Spleen (tissue), 7 donors: ENCODE measurements around the gene DNAH12.
"Not testable (repeated sequence)": the region's sequence is repeated elsewhere in the genome, so short reads cannot be mapped to it uniquely, and the experiment has no call there.

Experiments
- POLR2A ChIP-seq, 3 donors: fragments of 450-650 bp; IDR thresholded peaks; one replicate each; pipeline ENCODE4 v1.5.1; 2017; ENCODE audit warnings: antibody characterized with exemption in 3 of 3, mild to moderate bottlenecking in 1 of 3
- TF ChIP-seq, protein P1 (sequence below), 11 experiments: fragments of 200-600 bp in 7 of 11; fragments of 450-650 bp in 4 of 11; sonication (generic) in 4 of 11; IDR thresholded peaks in 8 of 11; conservative IDR thresholded peaks in 3 of 11; 1 replicate in 7 of 11; 2 replicates in 4 of 11; pipeline versions ENCODE4 v1.4.0 to v1.8.0; 2016 to 2021; ENCODE audit warnings: antibody characterized with exemption in 11 of 11, inconsistent platforms in 4 of 11, mild to moderate bottlenecking in 1 of 11
- donor health status: DM: no; HTN: no; CAD: no; lungs with moderate emphysema.
- donor health status: DM: no; HTN: no; CAD: no.
- donor health status: DM: no; HTN: no; CAD: no.

DNA sequence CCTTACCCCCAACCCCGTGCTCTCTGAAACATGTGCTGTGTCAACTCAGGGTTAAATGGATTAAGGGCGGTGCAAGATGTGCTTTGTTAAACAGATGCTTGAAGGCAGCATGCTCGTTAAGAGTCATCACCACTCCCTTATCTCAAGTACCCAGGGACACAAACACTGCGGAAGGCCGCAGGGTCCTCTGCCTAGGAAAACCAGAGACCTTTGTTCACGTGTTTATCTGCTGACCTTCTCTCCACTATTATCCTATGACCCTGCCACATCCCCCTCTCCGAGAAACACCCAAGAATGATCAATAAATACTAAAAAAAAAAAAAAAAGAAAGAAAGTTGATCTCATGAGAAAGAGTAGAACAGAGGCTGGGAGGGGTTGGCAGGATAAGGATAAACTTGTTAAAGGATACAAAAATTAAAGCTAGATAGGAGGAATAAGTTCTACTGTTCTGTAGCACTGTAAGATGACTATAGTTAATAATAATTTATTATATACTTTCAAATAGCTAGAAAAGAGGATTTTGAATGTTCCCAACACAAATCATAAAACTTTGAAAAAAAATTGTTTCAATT, 205.0 kb downstream of the DNAH12 start:
- not testable (repeated sequence) for TF ChIP-seq POLR2A (IDR thresholded peaks at IDR 0.05)
- TF ChIP-seq, protein P1, sequence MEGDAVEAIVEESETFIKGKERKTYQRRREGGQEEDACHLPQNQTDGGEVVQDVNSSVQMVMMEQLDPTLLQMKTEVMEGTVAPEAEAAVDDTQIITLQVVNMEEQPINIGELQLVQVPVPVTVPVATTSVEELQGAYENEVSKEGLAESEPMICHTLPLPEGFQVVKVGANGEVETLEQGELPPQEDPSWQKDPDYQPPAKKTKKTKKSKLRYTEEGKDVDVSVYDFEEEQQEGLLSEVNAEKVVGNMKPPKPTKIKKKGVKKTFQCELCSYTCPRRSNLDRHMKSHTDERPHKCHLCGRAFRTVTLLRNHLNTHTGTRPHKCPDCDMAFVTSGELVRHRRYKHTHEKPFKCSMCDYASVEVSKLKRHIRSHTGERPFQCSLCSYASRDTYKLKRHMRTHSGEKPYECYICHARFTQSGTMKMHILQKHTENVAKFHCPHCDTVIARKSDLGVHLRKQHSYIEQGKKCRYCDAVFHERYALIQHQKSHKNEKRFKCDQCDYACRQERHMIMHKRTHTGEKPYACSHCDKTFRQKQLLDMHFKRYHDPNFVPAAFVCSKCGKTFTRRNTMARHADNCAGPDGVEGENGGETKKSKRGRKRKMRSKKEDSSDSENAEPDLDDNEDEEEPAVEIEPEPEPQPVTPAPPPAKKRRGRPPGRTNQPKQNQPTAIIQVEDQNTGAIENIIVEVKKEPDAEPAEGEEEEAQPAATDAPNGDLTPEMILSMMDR (IDR thresholded peaks at IDR 0.05 in 8 of 11, conservative IDR thresholded peaks at IDR 0.05 in 3 of 11) = not testable (repeated sequence)
